ENCODE measurements around the gene ADSL.

- TF ChIP-seq POLR2A (IDR thresholded peaks at IDR 0.05) (no peak), CTCF (IDR thresholded peaks at IDR 0.05) (no peak)
Observed at GRCh38 chr22:40381461-40381860, 35.2 kb downstream of the ADSL start.

Measured in lower leg skin (tissue), 3 donors.